Endothelial cell (in vitro differentiated cells): ENCODE measurements around the gene CX3CL1. TPM values are rescaled to one million over a fixed set of nuclear protein-coding genes. Genes with fewer than 3 reads are reported as not detected.

Experiments
- DNase-seq: peaks from one replicate; pipeline ENCODE4 v3.0.0; 2021; ENCODE audit warnings: low spot score
- H3K27ac Mint-ChIP-seq: one replicate; pipeline ENCODE4 v1.8.0; 2021; ENCODE audit warnings: mixed read lengths, inconsistent platforms; ENCODE audit not compliant: unreplicated experiment
- H3K27me3 Mint-ChIP-seq: one replicate; pipeline ENCODE4 v1.8.0; 2021; ENCODE audit warnings: mild to moderate bottlenecking, moderate library complexity, mixed read lengths, inconsistent platforms; ENCODE audit not compliant: unreplicated experiment
- H3K36me3 Mint-ChIP-seq: one replicate; pipeline ENCODE4 v1.8.0; 2021; ENCODE audit warnings: mild to moderate bottlenecking, low read depth, mixed read lengths, inconsistent platforms; ENCODE audit not compliant: unreplicated experiment
- H3K4me1 Mint-ChIP-seq: one replicate; pipeline ENCODE4 v1.8.0; 2021; ENCODE audit warnings: mild to moderate bottlenecking, mixed read lengths, inconsistent platforms; ENCODE audit not compliant: unreplicated experiment
- H3K4me3 Mint-ChIP-seq: one replicate; pipeline ENCODE4 v1.8.0; 2021; ENCODE audit warnings: mild to moderate bottlenecking, mixed read lengths, inconsistent platforms; ENCODE audit not compliant: unreplicated experiment
- H3K9me3 Mint-ChIP-seq: one replicate; pipeline ENCODE4 v1.8.0; 2021; ENCODE audit warnings: mixed read lengths, inconsistent platforms; ENCODE audit not compliant: unreplicated experiment
- total RNA-seq: library from RNA; stranded (reverse); fragmentation: NEBNext Ultra II Directional; extraction: Animal tissue kit (Norgen Biotek cat#: 25700); gene quantifications from one replicate; pipeline ENCODE4 v1.2.1, GENCODE V29; 2021; ENCODE audit not compliant: unreplicated experiment
- TF ChIP-seq, protein P1 (sequence below): fragments of 200-600 bp; sonication (generic); IDR thresholded peaks from one replicate; pipeline ENCODE4 v1.5.0; 2021; ENCODE audit warnings: antibody characterized with exemption; ENCODE audit not compliant: unreplicated experiment

Gene CX3CL1
- total RNA-seq, 1 donor from 2014 or later: 9.2 TPM

DNA sequence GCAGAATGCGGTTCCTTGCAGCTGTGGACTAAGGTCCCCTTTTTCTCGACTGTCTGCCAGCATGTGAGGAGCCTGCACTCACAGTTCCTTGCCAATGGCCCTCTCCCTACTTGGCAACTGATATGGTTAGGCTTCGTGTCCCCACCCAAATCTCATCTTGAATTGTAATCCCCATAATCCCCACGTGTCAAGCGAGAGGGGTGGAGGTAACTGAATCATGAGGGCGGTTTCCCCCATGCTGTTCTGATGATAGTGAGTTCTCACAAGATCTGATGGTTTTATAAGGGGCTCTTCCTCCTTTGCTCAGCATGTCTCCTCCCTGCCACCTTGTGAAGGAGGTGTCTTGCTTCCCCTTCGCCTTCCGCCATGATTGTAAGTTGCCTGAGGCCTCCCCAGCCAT, 55.0 kb downstream of the CX3CL1 start:
- Mint-ChIP-seq H3K9me3 (no peaks in the 10 kb centered on the region), H3K27ac (no peak overlapping the region), H3K36me3 (peaks cover 47% of the 10 kb centered on the region), H3K4me3 (no peak overlapping the region), H3K27me3 (peaks cover 4% of the 10 kb centered on the region), H3K4me1 (peaks cover 3% of the 10 kb centered on the region)
- TF ChIP-seq, protein P1, sequence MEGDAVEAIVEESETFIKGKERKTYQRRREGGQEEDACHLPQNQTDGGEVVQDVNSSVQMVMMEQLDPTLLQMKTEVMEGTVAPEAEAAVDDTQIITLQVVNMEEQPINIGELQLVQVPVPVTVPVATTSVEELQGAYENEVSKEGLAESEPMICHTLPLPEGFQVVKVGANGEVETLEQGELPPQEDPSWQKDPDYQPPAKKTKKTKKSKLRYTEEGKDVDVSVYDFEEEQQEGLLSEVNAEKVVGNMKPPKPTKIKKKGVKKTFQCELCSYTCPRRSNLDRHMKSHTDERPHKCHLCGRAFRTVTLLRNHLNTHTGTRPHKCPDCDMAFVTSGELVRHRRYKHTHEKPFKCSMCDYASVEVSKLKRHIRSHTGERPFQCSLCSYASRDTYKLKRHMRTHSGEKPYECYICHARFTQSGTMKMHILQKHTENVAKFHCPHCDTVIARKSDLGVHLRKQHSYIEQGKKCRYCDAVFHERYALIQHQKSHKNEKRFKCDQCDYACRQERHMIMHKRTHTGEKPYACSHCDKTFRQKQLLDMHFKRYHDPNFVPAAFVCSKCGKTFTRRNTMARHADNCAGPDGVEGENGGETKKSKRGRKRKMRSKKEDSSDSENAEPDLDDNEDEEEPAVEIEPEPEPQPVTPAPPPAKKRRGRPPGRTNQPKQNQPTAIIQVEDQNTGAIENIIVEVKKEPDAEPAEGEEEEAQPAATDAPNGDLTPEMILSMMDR: no peak
- no peak for DNase-seq

GRCh38 chr16:57427824-57428223, 55.5 kb downstream of the CX3CL1 start:
- Mint-ChIP-seq H3K9me3 (no peaks in the 10 kb centered on the region), H3K4me3 (no peak overlapping the region), H3K27me3 (peaks cover 2% of the 10 kb centered on the region), H3K4me1 (no peaks in the 10 kb centered on the region), H3K36me3 (peaks cover 51% of the 10 kb centered on the region), H3K27ac (no peak overlapping the region)
- TF ChIP-seq, protein P1: no peak
- DNase-seq: no peak

GRCh38 chr16:57430955-57431354, 58.7 kb downstream of the CX3CL1 start:
- H3K36me3 Mint-ChIP-seq: peaks cover 63% of the 10 kb centered on the region
- H3K27me3 Mint-ChIP-seq: peaks cover 4% of the 10 kb centered on the region
- no peaks in the 10 kb centered on the region for H3K9me3 Mint-ChIP-seq
- no peak overlapping the region for H3K4me3 Mint-ChIP-seq
- TF ChIP-seq, protein P1: no peak
- DNase-seq: no peak
- H3K27ac Mint-ChIP-seq: no peak overlapping the region
- no peaks in the 10 kb centered on the region for H3K4me1 Mint-ChIP-seq

DNA sequence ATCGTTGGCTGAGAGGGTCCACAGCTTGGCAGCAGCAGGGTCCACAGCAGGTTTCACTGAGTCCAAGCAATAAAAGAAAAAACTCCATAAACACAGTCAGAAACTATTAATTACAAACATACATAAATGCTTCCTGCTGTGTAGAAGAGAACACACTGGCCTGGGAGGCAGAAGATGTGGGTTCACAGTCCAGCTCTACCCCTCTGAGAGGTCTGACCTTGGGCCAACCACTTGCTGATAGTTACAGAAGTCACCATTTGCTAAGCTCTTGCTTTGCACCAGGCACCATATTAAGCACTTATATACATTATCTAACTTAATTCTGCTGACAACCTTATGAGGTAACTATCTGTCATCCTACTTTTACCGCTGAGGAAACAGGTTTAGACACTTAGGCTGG, 60.2 kb downstream of the CX3CL1 start:
- Mint-ChIP-seq H3K9me3 (no peaks in the 10 kb centered on the region), H3K36me3 (peaks cover 58% of the 10 kb centered on the region), H3K4me1 (no peaks in the 10 kb centered on the region), H3K27me3 (peaks cover 4% of the 10 kb centered on the region), H3K27ac (no peak overlapping the region), H3K4me3 (no peak overlapping the region)
- DNase-seq: no peak
- TF ChIP-seq, protein P1: no peak

DNA sequence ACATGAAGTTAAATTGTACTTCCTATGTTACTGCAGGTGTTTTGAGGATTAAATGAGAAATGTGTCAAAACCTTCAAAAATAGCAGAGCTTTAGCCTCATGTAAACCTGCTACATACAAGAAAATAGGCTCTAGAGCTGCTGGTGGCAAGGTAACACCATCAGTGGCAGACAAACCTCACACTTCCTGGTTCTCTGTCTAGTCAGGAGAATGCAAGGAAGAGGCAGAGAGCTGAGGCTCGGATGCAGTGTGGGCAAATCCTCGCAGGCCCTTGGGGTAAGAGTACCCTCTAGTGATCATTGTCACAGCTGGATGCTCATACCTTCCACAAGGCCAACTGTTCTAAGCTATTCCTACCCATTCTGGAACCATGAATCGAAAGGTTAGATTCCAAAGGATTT, 60.7 kb downstream of the CX3CL1 start:
- TF ChIP-seq, protein P1: no peak

More for the DNA sequence above, 60.7 kb downstream of the CX3CL1 start:
- Mint-ChIP-seq H3K4me1 (no peaks in the 10 kb centered on the region), H3K4me3 (no peak overlapping the region), H3K27me3 (peaks cover 4% of the 10 kb centered on the region), H3K36me3 (peaks cover 53% of the 10 kb centered on the region), H3K9me3 (no peaks in the 10 kb centered on the region), H3K27ac (no peak overlapping the region)
- no peak for DNase-seq
